ENCODE data around the gene ZFR.

The ZFR gene

DNA sequence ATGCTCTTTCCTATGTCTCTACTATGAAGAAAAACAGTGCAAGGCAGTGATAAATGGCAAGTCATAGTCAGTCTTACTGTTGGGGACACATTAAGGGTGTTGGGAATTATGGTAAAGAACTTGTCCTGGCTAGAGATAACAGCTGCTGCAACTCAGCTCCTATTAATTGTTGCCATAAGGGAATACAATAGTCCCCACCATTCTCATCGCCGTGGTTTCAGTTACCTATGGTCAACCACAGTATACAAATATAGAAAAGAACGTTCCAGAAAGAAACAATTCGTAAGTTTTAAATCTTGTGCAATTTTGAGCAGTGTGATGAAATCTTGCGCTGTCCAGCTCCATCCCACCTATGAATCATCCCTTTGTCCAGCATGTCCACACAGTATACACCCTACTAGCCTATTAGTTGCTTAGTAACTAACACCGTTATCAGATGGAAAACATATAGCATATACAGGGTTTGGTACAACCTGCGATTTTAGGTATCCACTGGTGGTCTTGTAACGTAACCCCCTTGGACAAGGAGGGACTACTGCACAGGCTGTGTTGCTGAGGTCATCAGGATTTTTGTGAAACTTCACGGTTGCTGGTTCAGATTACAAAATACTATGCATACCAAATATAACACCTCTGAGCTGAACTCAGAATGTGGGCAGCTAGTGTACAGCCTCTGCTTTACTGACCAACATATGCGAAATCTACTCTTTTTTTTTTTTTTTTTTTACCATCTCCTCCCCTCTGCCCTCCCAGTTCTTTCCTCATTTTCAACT, 53.5 kb downstream of the ZFR start:
- peaks cover 41% of the 10 kb centered on the region for H3K36me3 ChIP-seq (ENCODE audit: control insufficient read depth, insufficient read depth, low read length)

DNA sequence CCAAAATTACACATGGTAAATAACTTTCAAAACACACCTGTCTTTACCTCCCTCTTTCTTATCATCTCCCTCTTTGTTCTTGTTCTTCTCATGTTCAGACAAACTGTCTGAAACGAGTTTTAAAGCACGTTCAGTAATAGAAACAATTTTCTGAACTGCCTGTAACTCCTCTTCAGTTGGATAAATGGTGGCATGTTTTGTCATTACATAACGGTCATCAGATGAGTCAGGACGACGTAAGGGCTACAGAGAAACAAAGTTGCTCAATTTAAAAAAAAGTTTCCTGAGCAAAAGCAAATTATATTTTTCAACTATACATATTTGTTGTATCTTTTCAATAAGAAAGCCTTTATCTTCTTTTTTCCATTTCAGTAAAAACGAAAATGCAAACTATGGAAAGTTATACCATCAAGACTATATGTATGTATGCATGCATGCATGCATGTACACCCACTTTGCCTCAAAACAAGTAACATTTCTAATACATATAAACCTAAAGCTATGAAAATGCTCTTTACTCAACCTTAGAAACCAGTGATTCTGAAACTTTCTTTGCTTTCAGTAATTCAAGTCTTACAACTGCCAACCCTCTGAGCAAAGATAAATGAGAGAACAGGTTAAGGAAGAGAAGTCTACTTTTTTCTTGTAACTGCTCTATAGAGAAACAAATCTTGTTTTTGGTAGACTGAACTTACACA, 56.0 kb downstream of the ZFR start:
- H3K4me3 ChIP-seq (ENCODE audit: insufficient read depth, low read depth, low read length) = no peak overlapping the region
- H3K36me3 ChIP-seq (ENCODE audit: control insufficient read depth, insufficient read depth, low read length) = peaks cover 40% of the 10 kb centered on the region
- H3K9me3 ChIP-seq (ENCODE audit: control insufficient read depth, low read length) = no peaks in the 10 kb centered on the region
- WGBS, 2 experiments = 87 to 95% methylated on average over 5 to 6 of the region's 6 CpGs
- H3K4me1 ChIP-seq (ENCODE audit: control insufficient read depth, insufficient read depth, low read length) = no peaks in the 10 kb centered on the region
- H3K27me3 ChIP-seq (ENCODE audit: control insufficient read depth, insufficient read depth, low read length, poor library complexity, severe bottlenecking) = no peaks in the 10 kb centered on the region
- H3K27ac ChIP-seq (ENCODE audit: insufficient read depth, low read depth, low read length, poor library complexity, severe bottlenecking) = no peak overlapping the region

More for the DNA sequence above, 53.5 kb downstream of the ZFR start:
- H3K27ac ChIP-seq (ENCODE audit: insufficient read depth, low read depth, low read length, poor library complexity, severe bottlenecking) = no peak overlapping the region
- H3K27me3 ChIP-seq (ENCODE audit: control insufficient read depth, insufficient read depth, low read length, poor library complexity, severe bottlenecking) = no peaks in the 10 kb centered on the region
- WGBS, 2 experiments = 94 to 97% methylated on average over 10 of the region's 10 CpGs
- no peaks in the 10 kb centered on the region for H3K4me1 ChIP-seq (ENCODE audit: control insufficient read depth, insufficient read depth, low read length)
- no peaks in the 10 kb centered on the region for H3K9me3 ChIP-seq (ENCODE audit: control insufficient read depth, low read length)
- H3K4me3 ChIP-seq (ENCODE audit: insufficient read depth, low read depth, low read length) = no peak overlapping the region

DNA sequence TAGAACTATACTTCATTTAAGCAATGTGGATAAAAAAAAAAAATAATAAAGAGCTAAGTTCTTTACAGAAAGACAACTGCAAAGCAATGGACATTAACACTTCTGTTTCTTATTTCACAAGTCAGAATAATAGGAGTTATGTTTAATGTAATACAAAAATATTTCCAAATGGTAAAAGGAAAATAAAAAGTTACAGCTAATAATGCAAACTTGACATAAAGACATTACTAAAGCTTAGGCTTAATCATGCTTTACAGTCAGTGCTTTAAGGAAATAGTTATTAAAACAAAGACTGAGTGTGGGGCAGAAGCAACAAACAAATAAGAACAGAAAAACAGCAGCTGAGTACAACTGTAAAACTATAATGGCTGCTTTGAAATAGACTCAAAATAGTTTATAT, 56.7 kb downstream of the ZFR start:
- no peaks in the 10 kb centered on the region for H3K9me3 ChIP-seq (ENCODE audit: control insufficient read depth, low read length)
- no peaks in the 10 kb centered on the region for H3K4me1 ChIP-seq (ENCODE audit: control insufficient read depth, insufficient read depth, low read length)
- H3K27me3 ChIP-seq (ENCODE audit: control insufficient read depth, insufficient read depth, low read length, poor library complexity, severe bottlenecking) = no peaks in the 10 kb centered on the region
- H3K27ac ChIP-seq (ENCODE audit: insufficient read depth, low read depth, low read length, poor library complexity, severe bottlenecking) = no peak overlapping the region
- H3K4me3 ChIP-seq (ENCODE audit: insufficient read depth, low read depth, low read length) = no peak overlapping the region
- H3K36me3 ChIP-seq (ENCODE audit: control insufficient read depth, insufficient read depth, low read length) = peaks cover 40% of the 10 kb centered on the region

DNA sequence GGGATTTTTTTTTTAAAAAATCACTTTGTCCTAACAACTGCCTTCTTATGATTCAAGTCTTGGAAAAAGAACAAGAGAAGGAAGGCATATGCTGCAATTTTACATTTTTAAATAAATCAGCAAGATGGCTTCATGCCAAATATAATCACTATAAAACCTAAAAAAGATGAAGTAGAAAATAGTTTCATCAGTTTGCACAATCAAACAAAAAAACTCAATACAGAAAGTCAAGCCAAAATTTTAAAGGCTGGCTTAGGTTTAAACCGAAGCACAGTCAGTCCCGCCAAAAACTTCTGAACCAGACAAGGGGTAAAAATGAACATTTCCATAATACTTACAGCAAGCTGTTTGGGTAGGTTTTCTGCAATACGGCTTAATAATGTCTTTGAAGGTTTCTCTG, 57.3 kb downstream of the ZFR start:
- Histone ChIP-seq H3K27ac (ENCODE audit: insufficient read depth, low read depth, low read length, poor library complexity, severe bottlenecking) (no peak overlapping the region), H3K4me1 (ENCODE audit: control insufficient read depth, insufficient read depth, low read length) (no peaks in the 10 kb centered on the region), H3K27me3 (ENCODE audit: control insufficient read depth, insufficient read depth, low read length, poor library complexity, severe bottlenecking) (no peaks in the 10 kb centered on the region), H3K9me3 (ENCODE audit: control insufficient read depth, low read length) (no peaks in the 10 kb centered on the region), H3K36me3 (ENCODE audit: control insufficient read depth, insufficient read depth, low read length) (peaks cover 40% of the 10 kb centered on the region), H3K4me3 (ENCODE audit: insufficient read depth, low read depth, low read length) (no peak overlapping the region)
- WGBS, 2 experiments = 98% methylated on average over 3 of the region's 3 CpGs

DNA sequence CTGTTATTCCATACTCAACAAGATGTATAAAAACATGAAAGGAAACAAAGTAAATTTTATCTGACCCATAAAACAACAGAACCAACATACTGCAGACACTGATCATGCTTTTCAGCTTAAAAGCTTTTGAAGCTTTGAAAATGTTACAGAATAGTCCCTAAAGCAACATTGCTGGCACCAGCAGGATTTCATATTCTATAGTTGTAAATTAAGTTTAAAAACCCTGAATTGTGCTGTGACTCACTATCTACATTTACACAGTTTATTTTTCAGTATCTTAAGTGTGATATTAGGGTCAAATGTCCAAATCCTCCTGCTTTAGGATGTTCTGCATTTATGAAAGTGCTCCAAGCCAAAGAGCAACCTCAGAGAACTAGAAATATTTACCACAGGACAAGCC, 59.9 kb downstream of the ZFR start:
- H3K36me3 ChIP-seq (ENCODE audit: control insufficient read depth, insufficient read depth, low read length) = peaks cover 22% of the 10 kb centered on the region

DNA sequence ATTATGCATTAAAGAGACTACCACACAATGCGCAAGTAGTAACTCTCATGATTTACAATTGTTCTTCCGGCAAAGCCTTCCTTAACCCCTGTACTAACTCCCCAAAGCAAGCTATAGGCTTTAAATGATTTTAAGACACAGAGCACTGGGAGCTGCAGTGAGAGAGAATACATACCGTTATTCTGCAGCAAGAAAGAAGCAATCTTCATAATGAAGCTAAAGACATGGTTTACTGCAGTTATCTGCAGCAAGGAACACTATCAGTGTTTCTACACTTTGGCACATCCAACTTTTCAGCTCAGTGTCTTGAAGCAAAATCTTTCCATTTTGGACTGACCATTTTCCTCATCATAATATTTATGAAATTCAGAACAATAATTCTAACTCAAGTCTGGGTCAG, 61.0 kb downstream of the ZFR start:
- Histone ChIP-seq H3K36me3 (ENCODE audit: control insufficient read depth, insufficient read depth, low read length) (peaks cover 20% of the 10 kb centered on the region), H3K9me3 (ENCODE audit: control insufficient read depth, low read length) (no peaks in the 10 kb centered on the region), H3K4me1 (ENCODE audit: control insufficient read depth, insufficient read depth, low read length) (no peaks in the 10 kb centered on the region), H3K4me3 (ENCODE audit: insufficient read depth, low read depth, low read length) (no peak overlapping the region), H3K27ac (ENCODE audit: insufficient read depth, low read depth, low read length, poor library complexity, severe bottlenecking) (no peak overlapping the region), H3K27me3 (ENCODE audit: control insufficient read depth, insufficient read depth, low read length, poor library complexity, severe bottlenecking) (no peaks in the 10 kb centered on the region)
- WGBS, 2 experiments = 92 to 99% methylated on average over 3 of the region's 3 CpGs

More for the DNA sequence above, 59.9 kb downstream of the ZFR start:
- Histone ChIP-seq H3K9me3 (ENCODE audit: control insufficient read depth, low read length) (no peaks in the 10 kb centered on the region), H3K27ac (ENCODE audit: insufficient read depth, low read depth, low read length, poor library complexity, severe bottlenecking) (no peak overlapping the region), H3K4me1 (ENCODE audit: control insufficient read depth, insufficient read depth, low read length) (no peaks in the 10 kb centered on the region), H3K27me3 (ENCODE audit: control insufficient read depth, insufficient read depth, low read length, poor library complexity, severe bottlenecking) (no peaks in the 10 kb centered on the region), H3K4me3 (ENCODE audit: insufficient read depth, low read depth, low read length) (no peak overlapping the region)

DNA sequence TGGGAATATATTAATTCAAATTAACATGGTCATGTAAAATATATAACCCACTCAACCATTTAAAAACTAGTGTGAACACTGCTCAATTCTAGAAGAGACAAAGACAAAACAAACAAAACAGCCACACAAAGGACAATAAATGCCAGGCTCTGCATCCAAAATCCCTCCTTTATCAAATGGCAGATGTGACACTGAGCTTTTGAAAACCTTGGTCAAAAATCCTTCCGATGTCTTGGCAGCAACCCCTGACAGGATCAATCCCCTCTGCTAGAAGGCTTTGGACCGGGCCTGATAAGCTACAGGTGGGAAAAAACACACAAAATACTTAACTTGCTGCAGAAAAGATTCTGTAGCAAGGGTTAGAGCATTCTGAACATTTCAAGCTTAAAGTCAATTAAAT, 61.5 kb downstream of the ZFR start:
- H3K9me3 ChIP-seq (ENCODE audit: control insufficient read depth, low read length) = no peaks in the 10 kb centered on the region
- no peaks in the 10 kb centered on the region for H3K27me3 ChIP-seq (ENCODE audit: control insufficient read depth, insufficient read depth, low read length, poor library complexity, severe bottlenecking)
- H3K4me1 ChIP-seq (ENCODE audit: control insufficient read depth, insufficient read depth, low read length) = no peaks in the 10 kb centered on the region
- peaks cover 17% of the 10 kb centered on the region for H3K36me3 ChIP-seq (ENCODE audit: control insufficient read depth, insufficient read depth, low read length)
- H3K27ac ChIP-seq (ENCODE audit: insufficient read depth, low read depth, low read length, poor library complexity, severe bottlenecking) = no peak overlapping the region
- WGBS, 2 experiments = 88 to 96% methylated on average over 2 of the region's 2 CpGs
- H3K4me3 ChIP-seq (ENCODE audit: insufficient read depth, low read depth, low read length) = no peak overlapping the region

DNA sequence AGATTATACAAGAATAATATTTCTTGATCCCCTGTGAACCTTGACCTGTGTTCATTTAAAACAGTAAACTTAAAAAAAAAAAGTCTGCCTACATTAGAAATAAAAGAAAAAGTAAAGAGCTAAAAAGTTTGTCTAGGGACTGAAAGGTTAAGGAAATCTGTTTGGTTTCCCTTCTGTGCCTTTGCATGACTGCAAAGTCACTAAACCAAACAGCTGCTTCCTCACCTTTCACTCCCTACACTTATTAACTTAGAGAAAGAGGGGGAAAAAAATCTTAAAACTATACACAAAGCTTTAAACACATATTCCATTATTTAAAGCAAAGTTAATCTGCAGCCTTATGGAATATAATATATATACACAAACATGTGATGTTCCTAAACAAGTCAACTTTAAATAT, 65.1 kb downstream of the ZFR start:
- H3K4me1 ChIP-seq (ENCODE audit: control insufficient read depth, insufficient read depth, low read length) = no peaks in the 10 kb centered on the region
- H3K4me3 ChIP-seq (ENCODE audit: insufficient read depth, low read depth, low read length) = no peak overlapping the region
- no peaks in the 10 kb centered on the region for H3K9me3 ChIP-seq (ENCODE audit: control insufficient read depth, low read length)
- H3K27me3 ChIP-seq (ENCODE audit: control insufficient read depth, insufficient read depth, low read length, poor library complexity, severe bottlenecking) = no peaks in the 10 kb centered on the region
- H3K27ac ChIP-seq (ENCODE audit: insufficient read depth, low read depth, low read length, poor library complexity, severe bottlenecking) = no peak overlapping the region
- peaks cover 15% of the 10 kb centered on the region for H3K36me3 ChIP-seq (ENCODE audit: control insufficient read depth, insufficient read depth, low read length)

DNA sequence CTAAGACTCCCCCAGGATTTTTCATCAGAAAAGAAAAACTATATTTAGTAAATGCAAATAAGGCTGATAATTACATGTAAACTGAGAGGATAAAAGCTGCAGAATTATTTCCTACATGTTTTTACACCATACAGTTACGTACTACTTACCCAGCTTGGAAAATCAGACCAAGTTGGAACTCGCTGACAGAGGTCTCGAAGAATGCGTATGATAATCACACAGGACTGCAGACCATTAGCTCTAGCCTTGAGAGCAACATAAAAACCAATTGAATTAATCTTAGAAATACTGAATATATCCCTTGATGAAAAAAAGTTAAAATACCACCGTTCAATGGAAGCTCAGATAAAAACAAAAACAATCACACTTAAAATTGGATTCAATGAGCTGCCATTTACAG, 65.6 kb downstream of the ZFR start:
- no peaks in the 10 kb centered on the region for H3K9me3 ChIP-seq (ENCODE audit: control insufficient read depth, low read length)
- no peak overlapping the region for H3K4me3 ChIP-seq (ENCODE audit: insufficient read depth, low read depth, low read length)
- no peak overlapping the region for H3K27ac ChIP-seq (ENCODE audit: insufficient read depth, low read depth, low read length, poor library complexity, severe bottlenecking)
- WGBS, 2 experiments = 82 to 91% methylated on average over 4 to 5 of the region's 5 CpGs
- H3K27me3 ChIP-seq (ENCODE audit: control insufficient read depth, insufficient read depth, low read length, poor library complexity, severe bottlenecking) = no peaks in the 10 kb centered on the region
- H3K4me1 ChIP-seq (ENCODE audit: control insufficient read depth, insufficient read depth, low read length) = no peaks in the 10 kb centered on the region
- peaks cover 15% of the 10 kb centered on the region for H3K36me3 ChIP-seq (ENCODE audit: control insufficient read depth, insufficient read depth, low read length)

DNA sequence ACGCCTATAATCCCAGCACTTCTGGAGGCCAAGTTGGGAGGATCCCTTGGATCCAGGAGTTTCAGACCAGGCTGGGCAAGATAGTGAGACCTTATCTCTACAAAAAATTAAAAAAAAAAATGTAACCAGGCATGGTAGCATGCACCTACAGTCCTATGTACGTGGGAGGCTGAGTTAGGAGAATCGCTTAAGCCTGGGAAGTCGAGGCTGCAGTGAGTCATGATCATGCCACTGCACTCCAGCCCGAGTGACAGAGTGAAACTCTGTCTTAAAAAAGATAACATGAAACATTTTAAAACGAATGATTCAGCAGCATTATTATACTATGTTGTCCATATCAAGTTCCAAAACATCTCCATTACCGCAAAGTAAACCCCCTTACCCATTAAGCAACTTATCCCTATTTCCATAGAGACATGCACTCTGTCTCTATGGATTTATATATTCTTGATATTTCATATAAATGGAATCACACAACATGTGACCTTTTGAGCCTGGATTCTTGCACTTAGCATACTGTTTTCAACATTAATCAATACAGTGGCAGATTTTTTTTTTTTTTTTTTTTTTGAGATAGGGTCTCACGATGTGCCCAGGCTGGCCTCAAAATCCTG, 74.9 kb downstream of the ZFR start:
- H3K27me3 ChIP-seq (ENCODE audit: control insufficient read depth, insufficient read depth, low read length, poor library complexity, severe bottlenecking) = no peaks in the 10 kb centered on the region
- H3K9me3 ChIP-seq (ENCODE audit: control insufficient read depth, low read length) = no peaks in the 10 kb centered on the region
- no peak overlapping the region for H3K27ac ChIP-seq (ENCODE audit: insufficient read depth, low read depth, low read length, poor library complexity, severe bottlenecking)
- no peak overlapping the region for H3K4me3 ChIP-seq (ENCODE audit: insufficient read depth, low read depth, low read length)
- WGBS, 2 experiments = 96 to 97% methylated on average over 8 of the region's 8 CpGs
- H3K36me3 ChIP-seq (ENCODE audit: control insufficient read depth, insufficient read depth, low read length) = no peaks in the 10 kb centered on the region
- H3K4me1 ChIP-seq (ENCODE audit: control insufficient read depth, insufficient read depth, low read length) = no peaks in the 10 kb centered on the region
